Measurements from ENCODE around the gene PAX7.

DNA sequence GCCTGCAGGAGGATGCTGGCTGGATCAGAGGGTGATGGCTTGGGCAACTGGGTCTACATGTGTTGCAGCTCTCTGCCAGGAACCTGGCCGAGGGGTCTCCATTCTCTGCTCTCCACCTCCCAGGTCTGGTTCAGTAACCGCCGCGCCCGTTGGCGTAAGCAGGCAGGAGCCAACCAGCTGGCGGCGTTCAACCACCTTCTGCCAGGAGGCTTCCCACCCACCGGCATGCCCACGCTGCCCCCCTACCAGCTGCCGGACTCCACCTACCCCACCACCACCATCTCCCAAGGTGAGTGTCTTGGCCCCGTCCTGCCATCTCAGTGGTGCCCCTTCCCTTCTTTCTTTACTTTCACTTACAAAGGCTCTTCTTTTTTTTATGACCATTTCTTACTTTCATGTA, 69.9 kb downstream of the PAX7 start:
- TF ChIP-seq, protein P1, sequence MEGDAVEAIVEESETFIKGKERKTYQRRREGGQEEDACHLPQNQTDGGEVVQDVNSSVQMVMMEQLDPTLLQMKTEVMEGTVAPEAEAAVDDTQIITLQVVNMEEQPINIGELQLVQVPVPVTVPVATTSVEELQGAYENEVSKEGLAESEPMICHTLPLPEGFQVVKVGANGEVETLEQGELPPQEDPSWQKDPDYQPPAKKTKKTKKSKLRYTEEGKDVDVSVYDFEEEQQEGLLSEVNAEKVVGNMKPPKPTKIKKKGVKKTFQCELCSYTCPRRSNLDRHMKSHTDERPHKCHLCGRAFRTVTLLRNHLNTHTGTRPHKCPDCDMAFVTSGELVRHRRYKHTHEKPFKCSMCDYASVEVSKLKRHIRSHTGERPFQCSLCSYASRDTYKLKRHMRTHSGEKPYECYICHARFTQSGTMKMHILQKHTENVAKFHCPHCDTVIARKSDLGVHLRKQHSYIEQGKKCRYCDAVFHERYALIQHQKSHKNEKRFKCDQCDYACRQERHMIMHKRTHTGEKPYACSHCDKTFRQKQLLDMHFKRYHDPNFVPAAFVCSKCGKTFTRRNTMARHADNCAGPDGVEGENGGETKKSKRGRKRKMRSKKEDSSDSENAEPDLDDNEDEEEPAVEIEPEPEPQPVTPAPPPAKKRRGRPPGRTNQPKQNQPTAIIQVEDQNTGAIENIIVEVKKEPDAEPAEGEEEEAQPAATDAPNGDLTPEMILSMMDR (IDR thresholded peaks at IDR 0.05): no peak
- no peak for TF ChIP-seq EP300 (IDR thresholded peaks at IDR 0.05)
